HepG2 (cell line): ENCODE data around the gene NKD1. TPM values are rescaled to one million over a fixed set of nuclear protein-coding genes. Genes with fewer than 3 reads are reported as not detected.
A peak's percentile ranks its signal among the peaks of the same experiment; 100 is the strongest.

ENCODE experiments used
- BATF2 ChIP-seq: sonication (generic); formaldehyde crosslinking; IDR thresholded peaks from 2 replicates; pipeline ENCODE4 v1.8.0; 2022; ENCODE audit warnings: mild to moderate bottlenecking, missing genetic modification reagents, moderate library complexity
- CENPX ChIP-seq: sonication (generic); formaldehyde crosslinking; IDR thresholded peaks from 2 replicates; pipeline ENCODE4 v1.9.0; 2021; ENCODE audit warnings: mild to moderate bottlenecking, missing genetic modification reagents, moderate library complexity
- CTCF ChIP-seq: sonication (generic); formaldehyde crosslinking; IDR thresholded peaks from 2 replicates; pipeline ENCODE4 v1.5.0; 2020; ENCODE audit warnings: mild to moderate bottlenecking, missing genetic modification reagents, moderate library complexity
- GLI4 ChIP-seq: sonication (generic); formaldehyde crosslinking; IDR thresholded peaks from 2 replicates; pipeline ENCODE4 v1.5.1; 2020; ENCODE audit warnings: missing genetic modification reagents, mild to moderate bottlenecking, moderate library complexity, borderline replicate concordance
- HMGXB4 ChIP-seq, 2 experiments: sonication (generic) in 1 of 2; formaldehyde crosslinking in 1 of 2; IDR thresholded peaks; 2 replicates each; pipeline versions ENCODE4 v1.4.0 to v1.6.1; 2018 to 2020; ENCODE audit warnings: missing genetic modification reagents in 2 of 2, borderline replicate concordance in 1 of 2, low read depth in 1 of 2, mild to moderate bottlenecking in 1 of 2, missing biosample characterization in 1 of 2
- HNF1B ChIP-seq: sonication (generic); formaldehyde crosslinking; IDR thresholded peaks from 2 replicates; pipeline ENCODE4 v1.5.1; 2020; ENCODE audit warnings: mild to moderate bottlenecking, moderate library complexity, missing genetic modification reagents
- HNF4A ChIP-seq: sonication (generic); formaldehyde crosslinking; IDR thresholded peaks from 2 replicates; pipeline ENCODE4 v1.4.0; 2020; ENCODE audit warnings: missing genetic modification reagents
- MIXL1 ChIP-seq: IDR thresholded peaks from 2 replicates; pipeline ENCODE4 v1.6.1; 2016
- MLX ChIP-seq: IDR thresholded peaks from 2 replicates; pipeline ENCODE4 v1.6.1; 2016
- NFKB2 ChIP-seq: sonication (generic); formaldehyde crosslinking; IDR thresholded peaks from 2 replicates; pipeline ENCODE4 v1.4.0; 2020; ENCODE audit warnings: missing genetic modification reagents, borderline replicate concordance
- NFRKB ChIP-seq: fragments of 450-650 bp; IDR thresholded peaks from 2 replicates; pipeline ENCODE4 v1.6.1; 2017
- NONO ChIP-seq, 2 experiments: fragments of 450-650 bp in 1 of 2; sonication (generic) in 1 of 2; formaldehyde crosslinking in 1 of 2; IDR thresholded peaks in 1 of 2; conservative IDR thresholded peaks in 1 of 2; 2 replicates each; pipeline versions ENCODE4 v1.6.1 to v1.8.0; 2017 to 2022; ENCODE audit warnings: mild to moderate bottlenecking in 1 of 2, missing genetic modification reagents in 1 of 2, moderate library complexity in 1 of 2
- PCBP2 ChIP-seq: fragments of 200-400 bp; formaldehyde crosslinking; optimal IDR thresholded peaks from 2 replicates; pipeline ENCODE3; 2018; ENCODE audit warnings: low read length, low read depth; ENCODE audit not compliant: poor library complexity, severe bottlenecking
- POGZ ChIP-seq: sonication (generic); formaldehyde crosslinking; IDR thresholded peaks from 2 replicates; pipeline ENCODE4 v1.4.0; 2020; ENCODE audit warnings: mild to moderate bottlenecking, missing genetic modification reagents
- PRDM10 ChIP-seq: sonication (generic); formaldehyde crosslinking; IDR thresholded peaks from 2 replicates; pipeline ENCODE4 v1.4.0; 2020; ENCODE audit warnings: low read depth, missing genetic modification reagents
- RBFOX2 ChIP-seq: fragments of 200-400 bp; formaldehyde crosslinking; IDR thresholded peaks from 2 replicates; pipeline ENCODE4 v1.6.1; 2017; ENCODE audit warnings: low read depth, mild to moderate bottlenecking, low read length
- SIN3B ChIP-seq: fragments of 150-350 bp; IDR thresholded peaks from 2 replicates; pipeline ENCODE4 v1.6.1; 2014; ENCODE audit warnings: low read length
- SMC3 ChIP-seq: IDR thresholded peaks from 2 replicates; pipeline ENCODE4 v1.6.1; 2011; ENCODE audit warnings: low read length, improper control_type of control experiment
- ZNF230 ChIP-seq: sonication (generic); formaldehyde crosslinking; IDR thresholded peaks from 2 replicates; pipeline ENCODE4 v1.4.0; 2020; ENCODE audit warnings: mild to moderate bottlenecking, missing genetic modification reagents
- ZNF792 ChIP-seq: IDR thresholded peaks from 2 replicates; pipeline ENCODE4 v1.6.1; 2016
- polyA plus RNA-seq, 8 experiments: library from polyadenylated mRNA; depleted of rRNA in 3 of 8; stranded (reverse) in 7 of 8; unstranded in 1 of 8; fragments of >200 nt; fragmentation: Illumina TruSeq in 4 of 8; extraction: Trizol in 4 of 8; gene quantifications; 2 replicates each; pipeline versions ENCODE4 v1.2.1 to v1.2.3, GENCODE V29; 2011 to 2016; ENCODE audit warnings: low read depth in 4 of 8, missing spikeins in 1 of 8, mixed read lengths in 1 of 8; ENCODE audit not compliant: insufficient read depth in 1 of 8
- total RNA-seq, 5 experiments: library from RNA; depleted of rRNA; stranded (reverse); fragments of >200 nt; fragmentation: Illumina TruSeq; extraction: Trizol; gene quantifications; 2 replicates each; pipeline ENCODE4 v1.2.3, GENCODE V29; 2016; ENCODE audit warnings: low read depth in 1 of 5

Gene NKD1
- total and polyA plus RNA-seq, 2 of the 13 experiments (the other 11 are each of a cell fraction or from before 2014, with no cell fraction given), result 70.4 to 121 TPM

GRCh38 chr16:50668368-50669008 lies 120.3 kb downstream of the NKD1 start (continued):
- no peak for TF ChIP-seq PRDM10 (CRISPR knock-in tag)
- TF ChIP-seq MLX (CRISPR knock-in tag), result no peak
- no peak for TF ChIP-seq RBFOX2
- peak; percentile 94 for TF ChIP-seq HNF4A (CRISPR knock-in tag)
- TF ChIP-seq ZNF792, result no peak
- TF ChIP-seq CTCF (CRISPR knock-in tag), result peak; percentile 82
- no peak; the same call in 1 of the 2 replicates for TF ChIP-seq NFKB2
- no peak for TF ChIP-seq SIN3B
- TF ChIP-seq NFRKB, result no peak
- no peak for TF ChIP-seq NONO (IDR thresholded peaks at IDR 0.05)
- TF ChIP-seq NONO (CRISPR knock-in tag; conservative IDR thresholded peaks at IDR 0.05), result no peak
- peak in 1 of 2 experiments; percentile 64; a peak in 1 of 4 replicates for TF ChIP-seq HMGXB4 (CRISPR knock-in tag; IDR thresholded peaks at IDR 0.05; ENCODE audit: borderline replicate concordance in 1 of 2, low read depth in 1 of 2)
- peak; percentile 61 for TF ChIP-seq SMC3
- TF ChIP-seq GLI4, result no peak
- no peak for TF ChIP-seq MIXL1 (CRISPR knock-in tag)
- peak; percentile 51 for TF ChIP-seq HNF1B (CRISPR knock-in tag)
- TF ChIP-seq POGZ (CRISPR knock-in tag), result peak; percentile 67
- TF ChIP-seq PCBP2, result no peak
- TF ChIP-seq CENPX (CRISPR knock-in tag), result no peak
- no peak for TF ChIP-seq ZNF230
- TF ChIP-seq BATF2 (CRISPR knock-in tag), result no peak
